Keratinocyte (primary cell): Measurements from ENCODE around the gene ZNF335. TPM values are rescaled to one million over a fixed set of nuclear protein-coding genes. Genes with fewer than 3 reads are reported as not detected.

Experiments
- DNase-seq: peaks from one replicate; pipeline ENCODE4 v3.0.0-alpha.2; 2011; ENCODE audit warnings: low read depth, missing footprints, low spot score
- FAIRE-seq: peaks from 2 replicates; lab custom pipeline; 2011; peaks lifted over from hg19 to GRCh38; lab: Jason Lieb, UNC
- H2AFZ ChIP-seq: 2 replicates; pipeline ENCODE4 v1.6.0; 2012; ENCODE audit warnings: low read length, control low read depth, inconsistent platforms; ENCODE audit not compliant: control insufficient read depth
- H3K27ac ChIP-seq: 2 replicates; pipeline ENCODE4 v1.5.1; 2011; ENCODE audit warnings: low read length; ENCODE audit not compliant: control insufficient read depth, insufficient read depth
- H3K27me3 ChIP-seq: 3 replicates; pipeline ENCODE4 v1.6.0; 2011; ENCODE audit warnings: low read length; ENCODE audit not compliant: control insufficient read depth, insufficient read depth; ENCODE audit errors: extremely low read depth
- H3K36me3 ChIP-seq, 2 experiments: 2 replicates in 1 of 2; 3 replicates in 1 of 2; pipeline ENCODE4 v1.5.1; 2011; ENCODE audit warnings: low read length in 2 of 2, mild to moderate bottlenecking in 1 of 2; ENCODE audit not compliant: control insufficient read depth in 2 of 2, insufficient read depth in 2 of 2; ENCODE audit errors: extremely low read depth in 1 of 2
- H3K4me1 ChIP-seq: 3 replicates; pipeline ENCODE4 v1.5.1; 2011; ENCODE audit warnings: low read length; ENCODE audit not compliant: control insufficient read depth, insufficient read depth; ENCODE audit errors: extremely low read depth
- H3K4me2 ChIP-seq: 3 replicates; pipeline ENCODE4 v1.6.0; 2011; ENCODE audit warnings: low read depth, low read length; ENCODE audit not compliant: control insufficient read depth, insufficient read depth; ENCODE audit errors: extremely low read depth
- H3K4me3 ChIP-seq, 3 experiments: fragments of 200-600 bp in 1 of 3; sonication (generic) in 1 of 3; 2 replicates in 2 of 3; 3 replicates in 1 of 3; pipeline ENCODE4 v1.5.1; 2011 to 2016; ENCODE audit warnings: low read length in 3 of 3, mild to moderate bottlenecking in 3 of 3, control low read depth in 2 of 3, inconsistent platforms in 1 of 3, low read depth in 1 of 3, mixed read lengths in 1 of 3, mixed run types in 1 of 3, moderate library complexity in 1 of 3; ENCODE audit not compliant: control insufficient read depth in 2 of 3, insufficient read depth in 2 of 3; ENCODE audit errors: extremely low read depth in 1 of 3
- H3K79me2 ChIP-seq: 2 replicates; pipeline ENCODE4 v1.6.0; 2012; ENCODE audit warnings: low read length; ENCODE audit not compliant: control insufficient read depth, insufficient read depth
- H3K9ac ChIP-seq: 3 replicates; pipeline ENCODE4 v1.6.0; 2011; ENCODE audit warnings: low read length; ENCODE audit not compliant: control insufficient read depth, insufficient read depth; ENCODE audit errors: extremely low read depth
- H3K9me1 ChIP-seq: 3 replicates; pipeline ENCODE4 v1.6.0; 2011; ENCODE audit warnings: low read length; ENCODE audit not compliant: control insufficient read depth, insufficient read depth; ENCODE audit errors: extremely low read depth
- H3K9me3 ChIP-seq: 2 replicates; pipeline ENCODE4 v1.5.1; 2012; ENCODE audit warnings: low read depth, low read length; ENCODE audit not compliant: control insufficient read depth
- H4K20me1 ChIP-seq: 3 replicates; pipeline ENCODE4 v1.6.0; 2011; ENCODE audit warnings: low read length; ENCODE audit not compliant: control insufficient read depth, insufficient read depth; ENCODE audit errors: extremely low read depth
- CTCF ChIP-seq, 3 experiments: IDR thresholded peaks in 1 of 3; conservative IDR thresholded peaks in 1 of 3; optimal IDR thresholded peaks in 1 of 3; 2 replicates in 2 of 3; 3 replicates in 1 of 3; pipeline versions ENCODE3 to v1.5.1; 2011; ENCODE audit warnings: low read length in 3 of 3, mild to moderate bottlenecking in 3 of 3, moderate library complexity in 2 of 3, control low read depth in 1 of 3, inconsistent platforms in 1 of 3; ENCODE audit not compliant: insufficient read depth in 2 of 3; ENCODE audit errors: extremely low read depth in 1 of 3
- EZH2 ChIP-seq: IDR thresholded peaks from one replicate; pipeline ENCODE4 v1.6.1; 2012; ENCODE audit warnings: inconsistent platforms, mild to moderate bottlenecking, low read length, moderate library complexity
- dilution Hi-C: fragments of 300-500 bp; cut with MboI; formaldehyde crosslinking; loops from one replicate; pipeline ENCODE4 v1.7.0; 2020; ENCODE audit warnings: low sequenced_read_pairs; ENCODE audit not compliant: extremely low pct_ligation_motif_present
- polyA plus RNA-seq, 5 experiments: library from polyadenylated mRNA; depleted of rRNA in 3 of 5; stranded (reverse) in 3 of 5; stranded (forward) in 1 of 5; unstranded in 1 of 5; fragments of >200 nt; gene quantifications; 1 replicate in 1 of 5; 2 replicates in 3 of 5; 3 replicates in 1 of 5; pipeline versions ENCODE4 v1.2.1 to v1.2.3, GENCODE V29; 2011 to 2012; ENCODE audit warnings: missing spikeins in 2 of 5, low read depth in 1 of 5, low replicate concordance in 1 of 5

ZNF335 gene
- polyA plus RNA-seq, 1 donor (not counting 4 experiments of a cell fraction or from before 2014, with no cell fraction given), result 5.8 TPM

- DNase-seq, result no peak
- Histone ChIP-seq H4K20me1 (no peaks in the 10 kb centered on the region), H3K36me3 (peaks cover 62 to 65% of the 10 kb centered on the region in 2 experiments), H3K9ac (no peak overlapping the region), H3K4me1 (no peaks in the 10 kb centered on the region), H3K4me3 (no peak overlapping the region), H3K4me2 (no peak overlapping the region), H3K27ac (no peak overlapping the region), H3K9me1 (no peaks in the 10 kb centered on the region), H2AFZ (no peak overlapping the region), H3K79me2 (no peaks in the 10 kb centered on the region), H3K9me3 (no peaks in the 10 kb centered on the region), H3K27me3 (no peaks in the 10 kb centered on the region)
- TF ChIP-seq CTCF (optimal IDR thresholded peaks at IDR 0.05 in 1 of 3, IDR thresholded peaks at IDR 0.05 in 1 of 3, conservative IDR thresholded peaks at IDR 0.05 in 1 of 3; ENCODE audit: extremely low read depth in 1 of 3, insufficient read depth in 2 of 3, low read length in 3 of 3), result no peak
- TF ChIP-seq EZH2, result no peak
- dilution Hi-C loops, result no loop called here
- FAIRE-seq, result no peak
Measured at GRCh38 chr20:45962031-45962755, 9.8 kb downstream of the ZNF335 start.

DNA sequence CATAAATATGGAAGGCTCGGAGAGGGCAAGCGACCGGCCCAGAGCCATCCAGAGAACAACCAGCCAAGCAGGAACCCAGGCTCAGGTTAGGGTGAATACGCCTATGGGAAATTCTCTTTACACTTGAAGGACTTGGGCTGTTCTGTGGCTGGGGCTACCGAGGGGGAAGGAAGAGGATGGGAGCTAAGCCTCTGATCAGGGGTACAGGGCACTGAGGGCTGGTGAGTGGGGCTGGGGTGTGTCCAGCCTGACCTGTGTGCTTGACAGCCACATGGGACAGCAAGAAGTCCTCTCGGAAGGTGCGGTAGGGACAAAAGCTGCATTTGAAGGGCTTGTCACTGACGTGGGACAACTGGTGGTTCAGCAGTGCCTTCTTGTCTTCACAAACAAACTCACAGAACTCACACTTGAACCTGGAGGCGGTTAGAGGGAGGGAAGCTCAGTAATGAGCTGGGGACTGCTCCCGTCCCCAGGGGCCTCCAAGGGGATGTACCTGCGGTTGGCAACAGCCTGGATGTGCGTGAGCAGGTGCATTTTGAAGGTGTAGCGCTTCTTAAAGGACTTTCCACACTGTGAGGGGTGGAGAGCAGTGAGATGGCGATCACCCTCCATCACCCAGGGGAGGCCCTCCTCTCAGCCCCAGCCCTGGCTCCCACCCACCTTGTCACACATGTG lies 11.9 kb downstream of the ZNF335 start:
- Histone ChIP-seq H3K4me3 (no peak overlapping the region), H3K4me1 (no peaks in the 10 kb centered on the region), H3K4me2 (no peak overlapping the region), H3K9ac (no peak overlapping the region), H3K9me3 (no peaks in the 10 kb centered on the region), H3K79me2 (no peaks in the 10 kb centered on the region), H3K9me1 (no peaks in the 10 kb centered on the region), H3K27ac (no peak overlapping the region), H4K20me1 (no peaks in the 10 kb centered on the region), H3K27me3 (no peaks in the 10 kb centered on the region), H3K36me3 (peaks cover 53 to 63% of the 10 kb centered on the region in 2 experiments), H2AFZ (no peak overlapping the region)
- dilution Hi-C loops, result no loop called here
- DNase-seq (no peak), FAIRE-seq (no peak)
- TF ChIP-seq CTCF (optimal IDR thresholded peaks at IDR 0.05 in 1 of 3, IDR thresholded peaks at IDR 0.05 in 1 of 3, conservative IDR thresholded peaks at IDR 0.05 in 1 of 3; ENCODE audit: extremely low read depth in 1 of 3, insufficient read depth in 2 of 3, low read length in 3 of 3) (no peak), EZH2 (no peak)
